T47D (cell line): ENCODE data around the gene SPN.
A peak's percentile ranks its signal among the peaks of the same experiment; 100 is the strongest.
"Not testable (repeated sequence)": the region's sequence is repeated elsewhere in the genome, so short reads cannot be mapped to it uniquely, and the experiment has no call there.

Source experiments
- DNase-seq, 2 experiments: peaks; one replicate each; pipeline versions ENCODE4 v3.0.0 to v3.0.0-alpha.2; 2011 to 2012; ENCODE audit warnings: low read depth in 1 of 2, low spot score in 1 of 2
- JUND ChIP-seq: IDR thresholded peaks from 2 replicates; pipeline ENCODE4 v1.6.1; 2012; ENCODE audit warnings: low read depth
- in situ Hi-C: cut with HindIII; loops from 2 replicates; pipeline ENCODE4 v1.10.0; 2016; ENCODE audit warnings: low sequenced_read_pairs, low pct_unique_long_range_greater_than_20kb

The SPN gene

GRCh38 chr16:29658705-29659104, 4.3 kb upstream of the SPN start:
- no peak for DNase-seq
- TF ChIP-seq JUND = no peak
- in situ Hi-C loops = no loop called here

DNA sequence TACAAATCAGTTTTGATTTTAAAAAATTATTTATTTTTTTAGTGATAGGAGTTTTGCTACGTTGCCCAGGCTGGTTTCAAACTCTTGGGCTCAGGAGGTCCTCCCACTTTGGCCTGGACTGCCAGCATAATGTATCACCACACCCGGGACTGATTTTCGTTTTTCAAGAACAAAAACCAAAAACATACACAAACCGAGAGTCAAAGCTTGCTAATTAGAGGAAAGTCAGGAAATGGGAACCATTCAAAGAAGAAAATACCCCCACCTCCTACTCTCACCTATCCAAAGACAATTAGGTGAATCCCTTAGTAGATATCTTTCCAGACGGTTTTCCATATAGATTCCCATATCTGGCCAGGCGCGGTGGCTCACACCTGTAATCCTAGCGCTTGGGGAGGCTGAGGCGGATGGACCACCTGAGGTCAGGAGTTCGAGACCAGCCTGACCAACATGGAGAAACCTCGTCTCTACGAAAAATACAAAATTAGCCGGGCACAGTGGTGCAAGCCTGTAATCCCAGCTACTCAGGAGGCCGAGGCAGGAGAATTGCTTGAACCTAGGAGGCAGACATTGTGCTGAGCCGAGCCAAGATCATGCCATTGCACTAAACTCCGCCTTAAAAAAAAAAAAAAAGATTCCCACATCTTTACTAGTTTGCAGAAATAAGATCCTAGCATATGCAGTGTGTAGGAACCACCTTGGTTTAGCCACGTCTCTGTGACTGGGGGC, 883 bp upstream of the SPN start:
- TF ChIP-seq JUND = no peak
- in situ Hi-C loops = no loop called here

GRCh38 chr16:29662729-29663015, 375 bp upstream of the SPN start:
- no peak for DNase-seq
- TF ChIP-seq JUND = no peak
- in situ Hi-C loops = no loop called here

More for the DNA sequence above, 883 bp upstream of the SPN start:
- DNase-seq = no peak

- no peak for TF ChIP-seq JUND
- no peak for DNase-seq
- in situ Hi-C loops = no loop called here
Observed at GRCh38 chr16:29663807-29664090, 702 bp downstream of the SPN start.

DNA sequence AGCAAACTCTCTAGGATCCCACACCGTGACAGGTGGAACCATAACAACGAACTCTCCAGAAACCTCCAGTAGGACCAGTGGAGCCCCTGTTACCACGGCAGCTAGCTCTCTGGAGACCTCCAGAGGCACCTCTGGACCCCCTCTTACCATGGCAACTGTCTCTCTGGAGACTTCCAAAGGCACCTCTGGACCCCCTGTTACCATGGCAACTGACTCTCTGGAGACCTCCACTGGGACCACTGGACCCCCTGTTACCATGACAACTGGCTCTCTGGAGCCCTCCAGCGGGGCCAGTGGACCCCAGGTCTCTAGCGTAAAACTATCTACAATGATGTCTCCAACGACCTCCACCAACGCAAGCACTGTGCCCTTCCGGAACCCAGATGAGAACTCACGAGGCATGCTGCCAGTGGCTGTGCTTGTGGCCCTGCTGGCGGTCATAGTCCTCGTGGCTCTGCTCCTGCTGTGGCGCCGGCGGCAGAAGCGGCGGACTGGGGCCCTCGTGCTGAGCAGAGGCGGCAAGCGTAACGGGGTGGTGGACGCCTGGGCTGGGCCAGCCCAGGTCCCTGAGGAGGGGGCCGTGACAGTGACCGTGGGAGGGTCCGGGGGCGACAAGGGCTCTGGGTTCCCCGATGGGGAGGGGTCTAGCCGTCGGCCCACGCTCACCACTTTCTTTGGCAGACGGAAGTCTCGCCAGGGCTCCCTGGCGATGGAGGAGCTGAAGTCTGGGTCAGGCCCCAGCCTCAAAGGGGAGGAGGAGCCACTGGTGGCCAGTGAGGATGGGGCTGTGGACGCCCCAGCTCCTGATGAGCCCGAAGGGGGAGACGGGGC, 1.3 kb downstream of the SPN start:
- DNase-seq = no peak
- in situ Hi-C loops = no loop called here
- TF ChIP-seq JUND = no peak

GRCh38 chr16:29665294-29666077, 2.4 kb downstream of the SPN start:
- no peak for DNase-seq
- in situ Hi-C loops = no loop called here
- no peak for TF ChIP-seq JUND

DNA sequence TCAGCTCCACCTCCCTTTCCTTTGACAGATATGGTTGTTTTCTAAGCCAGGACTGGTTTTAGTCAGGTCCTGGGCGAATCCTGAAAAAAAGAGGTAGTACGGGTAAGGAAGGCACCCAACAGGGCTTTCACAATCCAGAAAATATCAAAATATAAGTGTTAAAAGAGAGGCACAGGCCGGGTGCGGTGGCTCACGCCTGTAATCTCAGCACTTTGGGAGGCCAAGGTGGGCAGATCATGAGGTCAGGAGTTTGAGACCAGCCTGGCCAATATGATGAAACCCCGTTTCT, 4.2 kb downstream of the SPN start:
- in situ Hi-C loops, DNase-seq: not testable (repeated sequence)

DNA sequence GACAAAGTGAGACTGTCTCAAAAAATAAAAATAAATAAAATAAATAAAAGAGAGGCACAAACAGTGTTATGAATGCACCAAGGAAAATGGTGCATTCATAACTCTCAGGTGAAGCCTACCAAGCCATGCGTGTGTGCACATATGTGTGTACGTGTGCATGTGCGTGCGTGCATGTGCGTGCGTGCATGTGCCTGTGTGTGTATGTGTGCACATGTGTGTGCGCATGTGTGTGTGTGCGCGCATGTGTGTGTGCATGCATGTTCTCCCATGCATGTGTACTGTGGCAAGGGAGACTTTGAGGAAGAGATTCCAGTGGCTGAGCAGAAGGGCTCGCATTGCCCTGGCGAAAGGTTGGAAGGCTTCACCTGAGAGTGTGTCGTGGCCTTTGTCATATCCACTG, 4.7 kb downstream of the SPN start:
- DNase-seq = no peak
- in situ Hi-C loops = no loop called here
- no peak for TF ChIP-seq JUND

DNA sequence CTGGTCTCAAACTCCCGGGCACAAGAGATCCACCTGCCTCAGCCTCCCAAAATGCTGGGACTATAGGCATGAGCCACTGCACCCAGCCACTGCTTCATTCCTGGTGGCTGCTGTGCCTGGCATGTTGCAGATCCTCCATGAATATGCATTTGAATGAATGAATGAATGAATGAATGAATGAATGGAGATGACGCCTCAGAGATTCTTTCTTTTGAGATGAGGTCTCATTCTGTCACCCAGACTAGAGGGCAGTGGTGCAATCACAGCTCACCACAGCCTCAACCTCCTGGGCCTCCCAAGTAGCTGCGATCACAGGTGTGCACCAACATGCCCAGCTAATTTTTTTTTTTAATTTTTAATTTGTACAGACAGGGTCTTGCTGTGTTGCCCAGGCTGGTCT, 5.2 kb downstream of the SPN start:
- in situ Hi-C loops = no loop called here
- no peak for DNase-seq
- TF ChIP-seq JUND = no peak

- TF ChIP-seq JUND = no peak
- in situ Hi-C loops = no loop called here
- DNase-seq = no peak
Observed at GRCh38 chr16:29673501-29673900, 10.5 kb downstream of the SPN start.

- in situ Hi-C loops = no loop called here
- DNase-seq = no peak
- TF ChIP-seq JUND = no peak
Observed at GRCh38 chr16:29674188-29674587, 11.1 kb downstream of the SPN start.

DNA sequence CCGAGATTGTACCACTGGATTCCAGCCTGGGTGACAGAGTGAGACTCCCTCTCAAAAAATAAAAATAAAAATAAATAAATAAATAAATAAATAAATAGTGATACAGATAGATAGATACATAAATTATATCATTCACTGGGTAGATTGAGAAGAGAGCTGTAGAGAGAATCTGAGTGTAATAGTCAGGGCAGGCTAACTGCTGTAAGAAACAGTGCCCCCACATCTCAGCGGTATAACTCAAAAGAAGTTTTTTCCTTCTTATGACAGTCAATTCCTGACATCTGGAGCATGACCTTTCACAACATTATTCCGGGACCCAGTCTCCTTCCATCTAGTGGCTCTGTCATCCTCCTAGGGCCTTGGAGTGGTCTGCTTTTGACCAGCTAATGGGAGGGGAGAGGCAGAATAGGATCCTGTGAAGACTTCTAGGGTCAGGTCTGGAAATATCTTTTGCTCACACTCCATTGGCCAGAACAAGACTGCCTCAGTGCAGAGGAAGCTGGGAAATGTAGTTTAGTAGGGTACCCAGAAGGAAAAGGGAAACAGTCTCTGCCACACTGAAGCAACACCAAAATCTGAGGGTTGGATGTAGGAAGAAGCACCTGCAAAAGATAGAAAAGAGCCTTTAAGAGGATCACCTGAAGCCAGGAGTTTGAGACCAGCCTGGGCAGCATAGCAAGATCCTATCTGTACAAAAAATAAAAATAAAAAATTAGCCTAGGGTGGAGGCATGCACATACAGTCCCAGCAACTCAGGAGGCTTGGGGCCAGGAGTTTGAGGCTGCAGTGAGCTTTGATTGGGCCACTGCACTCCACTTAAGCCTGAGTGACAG, 13.0 kb downstream of the SPN start:
- no peak for TF ChIP-seq JUND
- peak; percentile 67 to 72 for DNase-seq
- in situ Hi-C loops = no loop called here
